HG03045 (cell line): ENCODE results near the gene ZNF230.

Experiments used
- ATAC-seq: cut with Tn5 transposase; IDR thresholded peaks from one replicate; pipeline ENCODE4 v1.9.1; 2021; ENCODE audit warnings: mild to moderate bottlenecking, moderate library complexity; ENCODE audit not compliant: unreplicated experiment

ZNF230 gene

GRCh38 chr19:44002566-44003460 lies at the start of gene ZNF230:
TSS of gene ZNF230 (plus strand) at chr19:44002957. CDS start at chr19:44007079, 4,122 bp downstream.
- ATAC-seq: peak; percentile 86

GRCh38 chr19:43956827-43957226 lies 45.9 kb upstream of the ZNF230 start:
- no peak for ATAC-seq

- no peak for ATAC-seq
These were observed 44.9 kb upstream of the ZNF230 start for GRCh38 chr19:43957891-43958290.

GRCh38 chr19:43960411-43960810 lies 42.3 kb upstream of the ZNF230 start:
- no peak for ATAC-seq

GRCh38 chr19:43966079-43966694 lies 36.6 kb upstream of the ZNF230 start:
- ATAC-seq: no peak

GRCh38 chr19:43976732-43977131 lies 26.0 kb upstream of the ZNF230 start:
- ATAC-seq: no peak

- no peak for ATAC-seq
These were observed 19.2 kb upstream of the ZNF230 start for GRCh38 chr19:43983544-43983911.

GRCh38 chr19:43983912-43984686 lies 18.7 kb upstream of the ZNF230 start, which contains the start of gene ZNF155:
TSS of gene ZNF155 (plus strand) at chr19:43984188. CDS start at chr19:43988544, 4,356 bp downstream.
- ATAC-seq: peak; percentile 91

- no peak for ATAC-seq
These were observed 18.1 kb upstream of the ZNF230 start for GRCh38 chr19:43984687-43985000.

- no peak for ATAC-seq
These were observed 5.0 kb upstream of the ZNF230 start for GRCh38 chr19:43997631-43998290.

GRCh38 chr19:44002212-44002565 lies 568 bp upstream of the ZNF230 start:
- peak; percentile 7 for ATAC-seq

- ATAC-seq: peak; percentile 3
These were observed 778 bp downstream of the ZNF230 start for GRCh38 chr19:44003461-44004009.

GRCh38 chr19:44005973-44006372 lies 3.2 kb downstream of the ZNF230 start:
- no peak for ATAC-seq

- no peak for ATAC-seq
These were observed 4.7 kb downstream of the ZNF230 start for GRCh38 chr19:44007473-44007872.

- ATAC-seq: no peak
These were observed 7.7 kb downstream of the ZNF230 start for GRCh38 chr19:44010468-44010867.

- ATAC-seq: no peak
These were observed 16.7 kb downstream of the ZNF230 start for GRCh38 chr19:44019498-44019897.

- ATAC-seq: no peak
These were observed 18.5 kb downstream of the ZNF230 start for GRCh38 chr19:44021221-44021620.

GRCh38 chr19:44024900-44025216 lies 22.1 kb downstream of the ZNF230 start:
- ATAC-seq: no peak

- peak; percentile 72 for ATAC-seq
These were observed 22.6 kb downstream of the ZNF230 start, which contains the start of gene ZNF222 for GRCh38 chr19:44025217-44025936. TSS of gene ZNF222 (plus strand) at chr19:44025379. CDS start at chr19:44025437, 58 bp downstream.

GRCh38 chr19:44026622-44027021 lies 23.9 kb downstream of the ZNF230 start:
- no peak for ATAC-seq
